Liver (tissue), 9 donors: Measurements from ENCODE around the gene PDE4C. TPM values are rescaled to one million over a fixed set of nuclear protein-coding genes. Genes with fewer than 3 reads are reported as not detected.

Experiments
- DNase-seq: peaks from one replicate; pipeline ENCODE4 v3.0.0-alpha.2; 2017; ENCODE audit warnings: low spot score
- H3K27ac ChIP-seq, 2 donors: one replicate each; pipeline ENCODE4 v1.7.0; 2013; ENCODE audit warnings: inconsistent platforms in 2 of 2, low read length in 2 of 2, control low read depth in 1 of 2, low read depth in 1 of 2, mild to moderate bottlenecking in 1 of 2
- H3K27me3 ChIP-seq, 4 donors: one replicate each; pipeline versions ENCODE4 v1.6.1 to v1.7.0; 2013; ENCODE audit warnings: low read length in 3 of 4, inconsistent platforms in 1 of 4, mild to moderate bottlenecking in 1 of 4, moderate library complexity in 1 of 4; ENCODE audit not compliant: control insufficient read depth in 4 of 4, insufficient read depth in 4 of 4
- H3K36me3 ChIP-seq, 4 donors: one replicate each; pipeline versions ENCODE4 v1.6.1 to v1.7.0; 2013; ENCODE audit warnings: low read length in 3 of 4, mild to moderate bottlenecking in 3 of 4, low read depth in 1 of 4, moderate library complexity in 1 of 4; ENCODE audit not compliant: control insufficient read depth in 4 of 4, insufficient read depth in 3 of 4
- H3K4me1 ChIP-seq, 4 donors: one replicate each; pipeline versions ENCODE4 v1.6.1 to v1.7.0; 2013; ENCODE audit warnings: low read length in 3 of 4, mild to moderate bottlenecking in 3 of 4, moderate library complexity in 1 of 4; ENCODE audit not compliant: control insufficient read depth in 4 of 4, insufficient read depth in 4 of 4
- H3K4me3 ChIP-seq, 3 donors: one replicate each; pipeline versions ENCODE4 v1.6.1 to v1.7.0; 2013; ENCODE audit warnings: low read length in 3 of 3, control low read depth in 1 of 3, low read depth in 1 of 3, mild to moderate bottlenecking in 1 of 3
- H3K9ac ChIP-seq, 2 donors: one replicate each; pipeline ENCODE4 v1.7.0; 2013; ENCODE audit warnings: low read length in 2 of 2, mild to moderate bottlenecking in 2 of 2, moderate library complexity in 2 of 2, control low read depth in 1 of 2, low read depth in 1 of 2
- H3K9me3 ChIP-seq, 4 donors: one replicate each; pipeline versions ENCODE4 v1.6.1 to v1.7.0; 2013; ENCODE audit warnings: low read length in 3 of 4; ENCODE audit not compliant: control insufficient read depth in 4 of 4
- ATF3 ChIP-seq: IDR thresholded peaks from 2 replicates; pipeline ENCODE4 v1.6.1; 2016; ENCODE audit warnings: antibody characterized with exemption
- CTCF ChIP-seq: fragments of 150-350 bp; IDR thresholded peaks from 2 replicates; pipeline ENCODE4 v1.5.1; 2017; ENCODE audit warnings: improper control_type of control experiment, low read depth, low read length; ENCODE audit not compliant: missing input control
- EGR1 ChIP-seq, 2 donors: IDR thresholded peaks; 2 replicates each; pipeline ENCODE4 v1.6.1; 2016 to 2018; ENCODE audit warnings: antibody characterized with exemption in 2 of 2, low read depth in 2 of 2
- FOXA1 ChIP-seq: IDR thresholded peaks from 2 replicates; pipeline ENCODE4 v1.6.1; 2016; ENCODE audit warnings: antibody characterized with exemption
- FOXA2 ChIP-seq: IDR thresholded peaks from 2 replicates; pipeline ENCODE4 v1.6.1; 2016; ENCODE audit warnings: antibody characterized with exemption
- GABPA ChIP-seq, 2 donors: IDR thresholded peaks in 1 of 2; conservative IDR thresholded peaks in 1 of 2; 2 replicates each; pipeline ENCODE4 v1.6.1; 2016; ENCODE audit warnings: antibody characterized with exemption in 2 of 2, mild to moderate bottlenecking in 1 of 2, moderate library complexity in 1 of 2
- HNF4A ChIP-seq, 2 donors: conservative IDR thresholded peaks; 2 replicates each; pipeline ENCODE4 v1.6.1; 2016; ENCODE audit warnings: antibody characterized with exemption in 2 of 2, mild to moderate bottlenecking in 2 of 2
- HNF4G ChIP-seq: IDR thresholded peaks from 2 replicates; pipeline ENCODE4 v1.6.1; 2016; ENCODE audit warnings: antibody characterized with exemption
- MAX ChIP-seq: IDR thresholded peaks from 2 replicates; pipeline ENCODE4 v1.6.1; 2016; ENCODE audit warnings: antibody characterized with exemption
- NR2F2 ChIP-seq: IDR thresholded peaks from 2 replicates; pipeline ENCODE4 v1.6.1; 2016; ENCODE audit warnings: antibody characterized with exemption
- RAD21 ChIP-seq, 2 donors: IDR thresholded peaks; 2 replicates each; pipeline ENCODE4 v1.6.1; 2016; ENCODE audit warnings: antibody characterized with exemption in 2 of 2, mild to moderate bottlenecking in 2 of 2
- RXRA ChIP-seq, 2 donors: IDR thresholded peaks; 2 replicates each; pipeline ENCODE4 v1.6.1; 2017 to 2018; ENCODE audit warnings: antibody characterized with exemption in 2 of 2, mild to moderate bottlenecking in 1 of 2
- SP1 ChIP-seq: IDR thresholded peaks from 2 replicates; pipeline ENCODE4 v1.6.1; 2018; ENCODE audit warnings: antibody characterized with exemption, mild to moderate bottlenecking
- TAF1 ChIP-seq: conservative IDR thresholded peaks from 2 replicates; pipeline ENCODE4 v1.6.1; 2016; ENCODE audit warnings: antibody characterized with exemption, mild to moderate bottlenecking
- YY1 ChIP-seq: IDR thresholded peaks from 2 replicates; pipeline ENCODE4 v1.6.1; 2016; ENCODE audit warnings: antibody characterized with exemption, mild to moderate bottlenecking
- WGBS: extraction: QIAGEN DNeasy Blood & Tissue Kit; methylation state at CpG from one replicate; pipeline ENCODE4 v1.1.7; 2013; 5-methylcytosine and 5-hydroxymethylcytosine counted together
- polyA plus RNA-seq, 2 donors: library from polyadenylated mRNA; stranded (reverse) in 1 of 2; unstranded in 1 of 2; fragments of 200-250 nt in 1 of 2; fragments of >200 nt in 1 of 2; fragmentation: Nextera tagmentation in 1 of 2; extraction: Ambion mirVana in 1 of 2; gene quantifications; one replicate each; pipeline versions ENCODE4 v1.2.1 to v1.2.3, GENCODE V29; 2013 to 2015
- total RNA-seq, 2 donors: library from RNA; depleted of rRNA; stranded (reverse); fragments of >200 nt; gene quantifications; one replicate each; pipeline ENCODE4 v1.2.3, GENCODE V29; 2014
- TF ChIP-seq, protein P1 (sequence below): IDR thresholded peaks from 2 replicates; pipeline ENCODE4 v1.6.1; 2016; ENCODE audit warnings: antibody characterized with exemption, mild to moderate bottlenecking
- donor health status: healthy.
- donor health status: healthy.
- donor health status: healthy.
- donor health status: healthy.
- donor health status: healthy.

PDE4C gene
- total and polyA plus RNA-seq, 4 donors = 0.23 to 0.75 (median 0.51) TPM; not detected in 1

DNA sequence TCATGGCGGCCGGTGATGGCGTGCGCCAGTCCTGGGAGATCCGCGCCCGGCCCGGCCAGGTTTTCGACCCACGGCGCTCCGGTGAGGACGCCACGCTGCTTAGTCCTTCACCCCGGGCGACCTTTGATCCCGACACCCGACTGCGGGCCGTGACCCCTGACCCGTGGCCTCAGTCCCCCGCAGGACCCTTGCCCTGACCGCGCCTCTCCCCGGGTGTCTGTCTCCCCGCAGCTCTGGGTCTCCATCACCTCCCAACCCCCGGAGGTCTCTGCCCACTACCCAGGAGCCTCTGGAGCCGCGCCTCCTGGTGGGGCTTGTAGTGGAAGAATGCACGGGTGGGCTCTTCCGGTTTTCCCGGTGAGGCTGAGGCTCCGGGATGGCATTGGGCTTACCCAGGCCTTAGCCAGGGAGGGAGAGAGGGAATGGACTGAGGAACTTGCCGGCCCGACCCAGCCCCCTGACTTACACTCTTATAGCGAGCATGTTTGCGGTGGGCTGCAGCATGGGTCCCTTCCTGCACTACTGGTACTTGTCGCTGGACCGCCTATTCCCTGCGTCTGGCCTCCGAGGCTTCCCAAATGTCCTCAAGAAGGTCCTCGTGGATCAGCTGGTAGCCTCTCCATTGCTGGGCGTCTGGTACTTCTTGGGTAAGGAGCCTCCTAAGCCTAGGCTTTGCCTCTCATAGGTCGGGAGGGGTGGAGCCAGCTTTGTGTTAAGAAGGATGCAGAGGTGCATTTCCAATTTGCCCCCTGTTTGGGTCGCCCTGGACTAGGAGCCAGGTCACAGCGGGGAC is 32.7 kb downstream of the PDE4C start (continued):
- TF ChIP-seq CTCF (no peak), ATF3 (no peak), SP1 (no peak), FOXA2 (no peak), HNF4G (no peak), TAF1 (no peak), GABPA (IDR thresholded peaks at IDR 0.05 in 1 of 2, conservative IDR thresholded peaks at IDR 0.05 in 1 of 2) (no peak), HNF4A (conservative IDR thresholded peaks at IDR 0.05) (no peak), RXRA (IDR thresholded peaks at IDR 0.05) (no peak), RAD21 (IDR thresholded peaks at IDR 0.05) (no peak), EGR1 (IDR thresholded peaks at IDR 0.05; ENCODE audit: low read depth in 2 of 2) (no peak)

- H3K27me3 ChIP-seq = no peaks in the 10 kb centered on the region
- peak within 1 kb of the TSS; percentile 93 to 96 for H3K27ac ChIP-seq
- no peaks in the 10 kb centered on the region for H3K9me3 ChIP-seq
- peak; percentile 96 for DNase-seq
- H3K9ac ChIP-seq = peak within 1 kb of the TSS; percentile 87 to 89
- H3K4me1 ChIP-seq = peaks cover 7 to 19% (median 14%) of the 10 kb centered on the region in 4 donors
- peaks cover 0 to 5% (median 0%) of the 10 kb centered on the region in 4 donors for H3K36me3 ChIP-seq
- peak within 1 kb of the TSS; percentile 53 to 87 (median 86) for H3K4me3 ChIP-seq
- TF ChIP-seq HNF4A (conservative IDR thresholded peaks at IDR 0.05) (peak; percentile 26 to 51), CTCF (no peak), MAX (peak; percentile 76), NR2F2 (peak; percentile 100), RAD21 (IDR thresholded peaks at IDR 0.05) (no peak), SP1 (peak; percentile 100), ATF3 (peak; percentile 50), TAF1 (peak; percentile 90), RXRA (IDR thresholded peaks at IDR 0.05) (peak; percentile 48 to 71), FOXA1 (no peak), GABPA (IDR thresholded peaks at IDR 0.05 in 1 of 2, conservative IDR thresholded peaks at IDR 0.05 in 1 of 2) (peak in 1 of 2 donors; percentile 36), HNF4G (peak; percentile 14), YY1 (peak; percentile 59), EGR1 (IDR thresholded peaks at IDR 0.05; ENCODE audit: low read depth in 2 of 2) (no peak)
- TF ChIP-seq, protein P1, sequence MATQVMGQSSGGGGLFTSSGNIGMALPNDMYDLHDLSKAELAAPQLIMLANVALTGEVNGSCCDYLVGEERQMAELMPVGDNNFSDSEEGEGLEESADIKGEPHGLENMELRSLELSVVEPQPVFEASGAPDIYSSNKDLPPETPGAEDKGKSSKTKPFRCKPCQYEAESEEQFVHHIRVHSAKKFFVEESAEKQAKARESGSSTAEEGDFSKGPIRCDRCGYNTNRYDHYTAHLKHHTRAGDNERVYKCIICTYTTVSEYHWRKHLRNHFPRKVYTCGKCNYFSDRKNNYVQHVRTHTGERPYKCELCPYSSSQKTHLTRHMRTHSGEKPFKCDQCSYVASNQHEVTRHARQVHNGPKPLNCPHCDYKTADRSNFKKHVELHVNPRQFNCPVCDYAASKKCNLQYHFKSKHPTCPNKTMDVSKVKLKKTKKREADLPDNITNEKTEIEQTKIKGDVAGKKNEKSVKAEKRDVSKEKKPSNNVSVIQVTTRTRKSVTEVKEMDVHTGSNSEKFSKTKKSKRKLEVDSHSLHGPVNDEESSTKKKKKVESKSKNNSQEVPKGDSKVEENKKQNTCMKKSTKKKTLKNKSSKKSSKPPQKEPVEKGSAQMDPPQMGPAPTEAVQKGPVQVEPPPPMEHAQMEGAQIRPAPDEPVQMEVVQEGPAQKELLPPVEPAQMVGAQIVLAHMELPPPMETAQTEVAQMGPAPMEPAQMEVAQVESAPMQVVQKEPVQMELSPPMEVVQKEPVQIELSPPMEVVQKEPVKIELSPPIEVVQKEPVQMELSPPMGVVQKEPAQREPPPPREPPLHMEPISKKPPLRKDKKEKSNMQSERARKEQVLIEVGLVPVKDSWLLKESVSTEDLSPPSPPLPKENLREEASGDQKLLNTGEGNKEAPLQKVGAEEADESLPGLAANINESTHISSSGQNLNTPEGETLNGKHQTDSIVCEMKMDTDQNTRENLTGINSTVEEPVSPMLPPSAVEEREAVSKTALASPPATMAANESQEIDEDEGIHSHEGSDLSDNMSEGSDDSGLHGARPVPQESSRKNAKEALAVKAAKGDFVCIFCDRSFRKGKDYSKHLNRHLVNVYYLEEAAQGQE = peak; percentile 78
- under 1% methylated on average over 74 of the region's 74 CpGs for WGBS
Measured at GRCh38 chr19:18192673-18193387, 33.4 kb downstream of the PDE4C start, which contains the start of gene MPV17L2. TSS of gene MPV17L2 (plus strand) at chr19:18193218. CDS start at chr19:18193282, 64 bp downstream.
